NT2/D1 (cell line): Measurements from ENCODE around the gene ZNF830.
"Not testable (repeated sequence)": the region's sequence is repeated elsewhere in the genome, so short reads cannot be mapped to it uniquely, and the experiment has no call there.

ENCODE experiments used
- DNase-seq: peaks from one replicate; pipeline ENCODE4 v3.0.0-alpha.2; 2011; ENCODE audit warnings: low read depth, low spot score
- H3K27me3 ChIP-seq: 2 replicates; pipeline ENCODE4 v1.6.0; 2011; ENCODE audit warnings: mild to moderate bottlenecking; ENCODE audit not compliant: insufficient read length, insufficient read depth
- H3K36me3 ChIP-seq: 2 replicates; pipeline ENCODE4 v1.6.1; 2011; ENCODE audit warnings: mild to moderate bottlenecking, low read length, mixed read lengths; ENCODE audit not compliant: insufficient read depth, insufficient read length
- H3K4me1 ChIP-seq: 2 replicates; pipeline ENCODE4 v1.5.1; 2011; ENCODE audit not compliant: insufficient read depth, insufficient read length
- H3K4me3 ChIP-seq: 2 replicates; pipeline ENCODE4 v1.5.1; 2011; ENCODE audit warnings: low read depth; ENCODE audit not compliant: insufficient read length
- H3K9ac ChIP-seq: 2 replicates; pipeline ENCODE4 v1.6.0; 2011; ENCODE audit warnings: low read depth; ENCODE audit not compliant: insufficient read length
- H3K9me3 ChIP-seq: 2 replicates; pipeline ENCODE4 v1.5.1; 2011; ENCODE audit warnings: mild to moderate bottlenecking, low read length; ENCODE audit not compliant: insufficient read depth
- SUZ12 ChIP-seq: IDR thresholded peaks from 2 replicates; pipeline ENCODE4 v1.6.1; 2011; ENCODE audit not compliant: insufficient read length, insufficient read depth; ENCODE audit errors: extremely low read depth
- YY1 ChIP-seq: IDR thresholded peaks from 2 replicates; pipeline ENCODE4 v1.6.1; 2011; ENCODE audit not compliant: insufficient read length, insufficient read depth
- ZNF274 ChIP-seq: IDR thresholded peaks from 2 replicates; pipeline ENCODE4 v1.6.1; 2011; ENCODE audit warnings: mild to moderate bottlenecking, low read depth, low read length

ZNF830 gene, protein sequence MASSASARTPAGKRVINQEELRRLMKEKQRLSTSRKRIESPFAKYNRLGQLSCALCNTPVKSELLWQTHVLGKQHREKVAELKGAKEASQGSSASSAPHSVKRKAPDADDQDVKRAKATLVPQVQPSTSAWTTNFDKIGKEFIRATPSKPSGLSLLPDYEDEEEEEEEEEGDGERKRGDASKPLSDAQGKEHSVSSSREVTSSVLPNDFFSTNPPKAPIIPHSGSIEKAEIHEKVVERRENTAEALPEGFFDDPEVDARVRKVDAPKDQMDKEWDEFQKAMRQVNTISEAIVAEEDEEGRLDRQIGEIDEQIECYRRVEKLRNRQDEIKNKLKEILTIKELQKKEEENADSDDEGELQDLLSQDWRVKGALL

DNA sequence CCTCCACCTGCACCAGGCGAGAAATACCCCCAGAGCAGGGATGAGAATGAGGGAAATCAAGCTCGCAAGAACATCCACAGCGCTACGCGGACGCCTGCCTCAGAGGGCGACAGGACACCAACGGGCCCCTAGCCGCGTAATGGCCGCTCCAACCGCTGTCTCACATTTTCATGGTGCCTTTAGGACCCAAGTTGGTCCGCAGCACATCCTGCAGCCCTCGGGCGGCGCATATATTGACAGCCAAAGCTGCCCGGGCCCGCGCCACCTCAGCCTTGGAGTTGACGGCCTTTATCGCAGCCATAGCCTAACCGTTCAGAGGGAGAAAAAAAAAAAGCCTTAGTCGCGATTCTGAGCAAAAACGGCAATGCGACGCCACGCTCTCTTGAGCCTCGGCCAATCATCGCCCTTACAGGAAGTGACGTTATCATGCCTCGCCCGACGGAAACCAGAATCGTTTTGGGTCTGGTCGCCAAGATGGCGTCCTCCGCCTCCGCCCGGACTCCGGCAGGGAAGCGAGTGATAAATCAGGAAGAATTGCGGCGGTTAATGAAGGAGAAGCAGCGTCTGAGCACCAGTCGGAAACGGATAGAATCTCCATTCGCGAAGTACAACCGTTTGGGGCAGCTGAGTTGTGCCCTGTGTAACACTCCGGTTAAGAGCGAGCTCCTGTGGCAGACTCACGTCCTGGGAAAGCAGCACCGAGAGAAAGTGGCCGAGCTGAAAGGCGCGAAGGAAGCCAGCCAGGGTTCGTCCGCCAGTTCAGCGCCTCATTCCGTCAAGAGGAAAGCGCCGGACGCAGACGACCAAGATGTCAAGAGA, at the start of gene ZNF830, which contains the start of gene CCT6B:
ZNF830 (plus strand) TSS at position 448 of the 819 bp plus-strand sequence; CDS start at position 475, 27 bp downstream.
CCT6B (minus strand) TSS at position 368 of the 819 bp plus-strand sequence; CDS start at position 301, 67 bp downstream.
- H3K36me3 ChIP-seq = peaks cover 32% of the 10 kb centered on the region
- DNase-seq = peak; percentile 89

DNA sequence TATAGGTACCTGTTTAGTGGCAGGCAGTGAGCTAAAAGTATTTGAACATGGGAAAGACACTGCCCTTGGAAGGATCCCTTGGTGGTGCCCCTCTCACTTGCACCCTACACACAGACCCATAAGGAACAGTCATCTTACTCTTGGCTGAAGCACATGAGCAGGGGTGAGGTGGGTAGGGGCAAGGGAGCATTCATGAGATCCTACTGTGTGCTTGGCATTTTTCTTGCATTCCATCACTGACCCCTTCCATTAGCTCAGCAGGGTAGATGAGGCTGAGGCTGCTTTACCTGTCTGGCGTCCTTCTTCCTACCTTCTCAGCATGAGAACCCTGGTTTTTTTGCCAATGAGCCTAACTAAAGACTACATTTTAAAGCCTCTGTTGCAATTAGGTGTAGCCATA, 48.3 kb upstream of the ZNF830 start:
- Histone ChIP-seq H3K9me3 (no peaks in the 10 kb centered on the region), H3K36me3 (no peaks in the 10 kb centered on the region), H3K4me1 (no peaks in the 10 kb centered on the region), H3K9ac (no peak overlapping the region), H3K4me3 (no peak overlapping the region), H3K27me3 (no peaks in the 10 kb centered on the region)
- no peak for TF ChIP-seq SUZ12
- TF ChIP-seq ZNF274 = no peak
- no peak for TF ChIP-seq YY1
- peak; percentile 18 for DNase-seq

More for the DNA sequence above, at the start of gene ZNF830, which contains the start of gene CCT6B:
- Histone ChIP-seq H3K9me3 (no peaks in the 10 kb centered on the region), H3K9ac (peak within 1 kb of the TSS; percentile 100), H3K4me1 (no peaks in the 10 kb centered on the region), H3K4me3 (peak within 1 kb of the TSS; percentile 91), H3K27me3 (peaks cover 8% of the 10 kb centered on the region)
- TF ChIP-seq ZNF274 (no peak), SUZ12 (no peak), YY1 (peak; percentile 87)

DNA sequence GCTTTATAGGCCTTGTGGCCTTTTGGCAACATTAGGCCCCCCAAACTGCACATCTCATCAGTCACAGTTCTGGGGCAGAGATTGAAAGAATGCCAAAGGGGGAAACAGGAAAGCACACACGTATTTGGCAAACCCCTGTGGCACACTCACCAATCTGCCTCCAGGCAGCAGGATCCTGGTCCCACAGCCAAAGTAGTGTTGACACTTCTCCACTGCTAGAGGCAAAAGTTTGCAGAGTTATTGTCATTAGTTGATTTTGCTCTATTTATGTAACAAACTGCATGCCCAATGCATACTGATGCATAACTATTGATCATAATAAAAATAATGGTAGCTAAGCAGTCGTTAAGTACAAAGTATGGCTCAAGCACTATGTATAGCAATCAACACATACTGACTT, 45.2 kb upstream of the ZNF830 start:
- Histone ChIP-seq H3K27me3 (no peaks in the 10 kb centered on the region), H3K36me3 (no peaks in the 10 kb centered on the region), H3K4me3 (no peak overlapping the region), H3K9ac (no peak overlapping the region), H3K9me3 (no peaks in the 10 kb centered on the region), H3K4me1 (no peaks in the 10 kb centered on the region)
- no peak for DNase-seq
- TF ChIP-seq SUZ12 (no peak), ZNF274 (no peak), YY1 (no peak)

DNA sequence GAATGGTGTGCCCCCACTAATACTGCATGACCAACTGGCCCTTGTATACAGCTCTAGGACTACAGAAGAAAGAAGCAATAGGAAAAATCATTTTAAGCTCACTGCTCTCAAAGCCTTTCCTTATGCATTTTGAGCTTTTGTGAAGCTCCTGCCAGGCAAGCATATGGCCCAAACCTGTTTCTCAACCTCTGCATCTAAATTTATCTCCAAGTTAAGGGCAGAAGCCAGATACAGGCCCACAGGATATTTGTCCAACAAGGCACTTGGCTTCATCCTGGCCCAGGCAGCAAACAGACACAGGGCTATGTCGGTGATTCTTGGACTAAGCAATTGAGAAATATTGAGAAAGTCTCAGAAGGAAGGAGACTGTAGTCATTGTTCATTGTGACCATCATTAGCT, 44.0 kb upstream of the ZNF830 start:
- TF ChIP-seq ZNF274 = no peak
- TF ChIP-seq YY1 = no peak
- TF ChIP-seq SUZ12 = no peak
- Histone ChIP-seq H3K4me1 (no peaks in the 10 kb centered on the region), H3K36me3 (no peaks in the 10 kb centered on the region), H3K9me3 (no peaks in the 10 kb centered on the region), H3K27me3 (no peaks in the 10 kb centered on the region), H3K9ac (no peak overlapping the region), H3K4me3 (no peak overlapping the region)
- DNase-seq = no peak

DNA sequence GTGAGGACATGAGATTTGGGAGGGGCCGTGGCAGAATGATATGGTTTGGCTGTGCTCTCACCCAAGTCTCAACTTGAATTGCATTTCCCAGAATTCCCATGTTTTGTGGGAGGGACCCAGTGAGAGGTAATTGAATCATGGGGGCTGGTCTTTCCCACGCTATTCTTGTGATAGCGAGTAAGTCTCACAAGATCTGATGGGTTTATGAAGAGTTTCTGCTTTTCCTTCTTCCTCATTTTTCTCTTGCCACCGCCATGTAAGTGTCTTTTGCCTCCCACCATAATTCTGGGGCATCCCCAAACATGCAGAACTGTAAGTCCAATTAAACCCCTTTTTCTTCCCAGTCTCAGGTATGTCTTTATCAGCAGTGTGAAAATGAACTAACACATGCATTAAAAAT, 40.7 kb upstream of the ZNF830 start:
- Histone ChIP-seq H3K9me3 (no peaks in the 10 kb centered on the region), H3K9ac (no peak overlapping the region), H3K4me1 (no peaks in the 10 kb centered on the region), H3K36me3 (no peaks in the 10 kb centered on the region), H3K27me3 (no peaks in the 10 kb centered on the region), H3K4me3 (no peak overlapping the region)
- DNase-seq = no peak
- no peak for TF ChIP-seq SUZ12
- TF ChIP-seq YY1 = no peak
- TF ChIP-seq ZNF274 = no peak

DNA sequence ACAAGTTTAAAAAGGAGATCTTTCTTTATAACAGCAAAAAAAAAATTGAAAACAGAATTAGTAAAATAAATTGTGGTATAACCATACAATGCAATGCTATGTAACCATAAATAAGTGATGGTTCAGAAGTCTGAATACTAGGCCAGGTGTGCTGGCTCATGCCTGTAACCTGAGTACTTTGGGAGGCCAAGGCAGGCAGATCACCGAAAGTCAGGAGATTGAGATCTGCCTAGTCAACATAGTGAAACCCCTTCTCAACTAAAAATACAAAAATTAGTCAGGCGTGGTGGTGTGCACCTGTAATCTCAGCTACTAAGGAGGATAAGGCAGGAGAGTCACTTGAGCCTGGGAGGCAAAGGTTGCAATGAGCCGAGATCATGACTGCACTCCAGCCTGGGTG, 34.7 kb upstream of the ZNF830 start:
- TF ChIP-seq ZNF274 (no peak), YY1 (no peak), SUZ12 (no peak)
- H3K9me3 ChIP-seq = no peaks in the 10 kb centered on the region
- no peak overlapping the region for H3K4me3 ChIP-seq
- H3K9ac ChIP-seq = no peak overlapping the region
- DNase-seq = no peak
- no peaks in the 10 kb centered on the region for H3K36me3 ChIP-seq
- H3K27me3 ChIP-seq = no peaks in the 10 kb centered on the region
- H3K4me1 ChIP-seq = no peaks in the 10 kb centered on the region

DNA sequence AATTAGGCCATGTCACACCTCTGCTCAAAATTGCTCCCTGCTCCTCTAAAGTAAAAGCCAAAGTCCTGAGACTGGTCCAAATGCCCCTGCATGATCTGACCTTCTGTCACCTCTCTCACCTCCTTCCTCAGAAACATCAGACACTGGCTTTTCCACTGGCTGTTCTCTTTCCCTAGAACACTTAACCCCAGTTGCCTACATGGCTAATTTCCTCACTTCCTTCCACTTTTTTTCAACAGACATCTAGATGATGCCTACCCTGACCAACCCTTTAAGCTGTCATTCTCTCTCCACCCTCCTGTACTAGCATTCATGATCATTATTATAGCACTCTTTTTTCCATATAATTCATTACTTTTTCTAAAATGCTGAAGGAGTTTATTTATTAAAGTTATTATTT, 31.1 kb upstream of the ZNF830 start:
- no peak for DNase-seq

DNA sequence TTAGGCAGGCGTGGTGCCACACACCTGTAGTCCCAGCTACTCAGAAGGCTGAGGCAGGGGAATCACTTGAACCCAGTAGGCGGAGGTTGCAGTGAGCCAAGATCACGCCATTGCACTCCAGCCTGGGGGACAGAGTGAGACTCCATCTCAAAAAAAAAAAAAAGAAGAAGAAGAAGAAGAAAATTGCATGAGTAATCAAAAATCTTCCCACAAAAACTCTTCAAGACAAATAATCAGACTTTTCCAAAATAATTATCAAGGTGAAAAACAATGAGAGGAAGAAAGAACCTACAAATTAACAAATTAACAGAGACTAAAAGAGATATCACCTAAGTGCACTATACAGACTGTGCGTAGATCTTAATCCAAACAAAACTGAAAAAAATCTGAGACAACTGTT, 10.6 kb upstream of the ZNF830 start:
- not testable (repeated sequence) for H3K36me3 ChIP-seq, H3K4me3 ChIP-seq, H3K4me1 ChIP-seq, H3K9ac ChIP-seq, H3K27me3 ChIP-seq, DNase-seq, H3K9me3 ChIP-seq

More for the DNA sequence above, 31.1 kb upstream of the ZNF830 start:
- no peak for TF ChIP-seq SUZ12
- TF ChIP-seq YY1 = no peak
- TF ChIP-seq ZNF274 = no peak
- no peaks in the 10 kb centered on the region for H3K4me1 ChIP-seq
- no peaks in the 10 kb centered on the region for H3K9me3 ChIP-seq
- no peak overlapping the region for H3K9ac ChIP-seq
- H3K4me3 ChIP-seq = no peak overlapping the region
- no peaks in the 10 kb centered on the region for H3K36me3 ChIP-seq
- H3K27me3 ChIP-seq = no peaks in the 10 kb centered on the region
